Esophagus squamous epithelium (tissue), 5 donors: ENCODE measurements around the gene CCDC141. TPM values are rescaled to one million over a fixed set of nuclear protein-coding genes. Genes with fewer than 3 reads are reported as not detected.

ENCODE experiments used
- DNase-seq: peaks from one replicate; lab custom pipeline; 2025; lab: John Stamatoyannopoulos, UW
- H3K27ac ChIP-seq, 4 donors: fragments of 200-600 bp; sonication (generic); one replicate each; pipeline ENCODE4 v1.5.1; 2016 to 2019; ENCODE audit warnings: mild to moderate bottlenecking in 1 of 4
- H3K27me3 ChIP-seq, 4 donors: fragments of 200-600 bp; sonication (generic); 1 replicate in 3 of 4; 2 replicates in 1 of 4; pipeline versions ENCODE4 v1.5.1 to v1.6.0; 2017 to 2021; ENCODE audit warnings: antibody characterized with exemption in 1 of 4
- H3K36me3 ChIP-seq, 3 donors: fragments of 200-600 bp; sonication (generic); one replicate each; pipeline ENCODE4 v1.5.1; 2016 to 2019
- H3K4me1 ChIP-seq, 3 donors: fragments of 200-600 bp; sonication (generic); one replicate each; pipeline ENCODE4 v1.5.1; 2017 to 2019
- H3K4me3 ChIP-seq, 4 donors: fragments of 200-600 bp; sonication (generic); 1 replicate in 3 of 4; 2 replicates in 1 of 4; pipeline ENCODE4 v1.5.1; 2016 to 2019; ENCODE audit warnings: mild to moderate bottlenecking in 2 of 4, moderate library complexity in 1 of 4
- H3K9me3 ChIP-seq, 3 donors: fragments of 200-600 bp; sonication (generic); one replicate each; pipeline ENCODE4 v1.5.1; 2016 to 2019
- POLR2A ChIP-seq, 4 donors: fragments of 450-650 bp; IDR thresholded peaks; one replicate each; pipeline ENCODE4 v1.6.1; 2017; ENCODE audit warnings: antibody characterized with exemption in 4 of 4, mild to moderate bottlenecking in 4 of 4, moderate library complexity in 3 of 4
- WGBS, 2 donors: methylation state at CpG; one replicate each; pipeline ENCODE4 v1.1.5; 2018; 5-methylcytosine and 5-hydroxymethylcytosine counted together
- intact Hi-C: fragments of 100-400 bp; cut with DNase I; formaldehyde crosslinking; loops from one replicate; pipeline ENCODE4 v1.15.0; 2022
- total RNA-seq, 4 donors: library from RNA; depleted of rRNA; stranded (reverse); fragments of >200 nt; gene quantifications; one replicate each; pipeline ENCODE4 v1.1.0, GENCODE V29; 2016
- TF ChIP-seq, protein P1 (sequence below), 6 experiments: fragments of 450-650 bp in 4 of 6; fragments of 200-600 bp in 2 of 6; sonication (generic) in 2 of 6; IDR thresholded peaks; one replicate each; pipeline ENCODE4 v1.5.1; 2016 to 2019; ENCODE audit warnings: antibody characterized with exemption in 6 of 6, mild to moderate bottlenecking in 4 of 6, moderate library complexity in 4 of 6
- donor health status: DM: yes; HTN: yes; CAD: no.

Gene CCDC141
- total RNA-seq, 4 donors from 2014 or later = 0.26 to 3.1 (median 1.1) TPM

DNA sequence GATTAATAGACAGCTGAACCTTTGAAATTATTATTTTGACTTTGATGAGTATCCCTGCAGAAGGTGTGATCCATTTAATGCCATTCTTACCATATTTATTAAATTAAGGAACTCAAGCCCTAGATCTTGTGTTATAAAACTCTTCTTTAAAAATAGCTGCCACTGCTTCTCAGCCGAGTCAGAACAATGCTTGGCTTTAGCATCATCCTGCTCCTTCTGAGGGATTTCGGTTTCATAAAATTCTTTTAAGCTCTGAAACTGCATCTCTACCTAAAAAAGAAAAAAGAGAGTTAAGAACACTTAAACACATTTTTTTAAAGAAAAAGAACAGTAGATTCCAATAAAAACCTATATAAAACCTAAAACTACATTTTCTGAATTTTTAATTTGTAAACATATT, 172.1 kb downstream of the CCDC141 start:
- TF ChIP-seq POLR2A (IDR thresholded peaks at IDR 0.05) = no peak
- TF ChIP-seq, protein P1, sequence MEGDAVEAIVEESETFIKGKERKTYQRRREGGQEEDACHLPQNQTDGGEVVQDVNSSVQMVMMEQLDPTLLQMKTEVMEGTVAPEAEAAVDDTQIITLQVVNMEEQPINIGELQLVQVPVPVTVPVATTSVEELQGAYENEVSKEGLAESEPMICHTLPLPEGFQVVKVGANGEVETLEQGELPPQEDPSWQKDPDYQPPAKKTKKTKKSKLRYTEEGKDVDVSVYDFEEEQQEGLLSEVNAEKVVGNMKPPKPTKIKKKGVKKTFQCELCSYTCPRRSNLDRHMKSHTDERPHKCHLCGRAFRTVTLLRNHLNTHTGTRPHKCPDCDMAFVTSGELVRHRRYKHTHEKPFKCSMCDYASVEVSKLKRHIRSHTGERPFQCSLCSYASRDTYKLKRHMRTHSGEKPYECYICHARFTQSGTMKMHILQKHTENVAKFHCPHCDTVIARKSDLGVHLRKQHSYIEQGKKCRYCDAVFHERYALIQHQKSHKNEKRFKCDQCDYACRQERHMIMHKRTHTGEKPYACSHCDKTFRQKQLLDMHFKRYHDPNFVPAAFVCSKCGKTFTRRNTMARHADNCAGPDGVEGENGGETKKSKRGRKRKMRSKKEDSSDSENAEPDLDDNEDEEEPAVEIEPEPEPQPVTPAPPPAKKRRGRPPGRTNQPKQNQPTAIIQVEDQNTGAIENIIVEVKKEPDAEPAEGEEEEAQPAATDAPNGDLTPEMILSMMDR (IDR thresholded peaks at IDR 0.05) = no peak
- no peak for DNase-seq
- 74 to 75% methylated on average over 2 of the region's 2 CpGs for WGBS, 2 donors
- no peaks in the 10 kb centered on the region for H3K36me3 ChIP-seq
- H3K4me1 ChIP-seq = peaks cover 0 to 5% (median 2%) of the 10 kb centered on the region in 3 donors
- no peaks in the 10 kb centered on the region for H3K9me3 ChIP-seq
- H3K27ac ChIP-seq = no peak overlapping the region
- H3K27me3 ChIP-seq = no peaks in the 10 kb centered on the region
- H3K4me3 ChIP-seq = no peak overlapping the region
- intact Hi-C loops = no loop called here

DNA sequence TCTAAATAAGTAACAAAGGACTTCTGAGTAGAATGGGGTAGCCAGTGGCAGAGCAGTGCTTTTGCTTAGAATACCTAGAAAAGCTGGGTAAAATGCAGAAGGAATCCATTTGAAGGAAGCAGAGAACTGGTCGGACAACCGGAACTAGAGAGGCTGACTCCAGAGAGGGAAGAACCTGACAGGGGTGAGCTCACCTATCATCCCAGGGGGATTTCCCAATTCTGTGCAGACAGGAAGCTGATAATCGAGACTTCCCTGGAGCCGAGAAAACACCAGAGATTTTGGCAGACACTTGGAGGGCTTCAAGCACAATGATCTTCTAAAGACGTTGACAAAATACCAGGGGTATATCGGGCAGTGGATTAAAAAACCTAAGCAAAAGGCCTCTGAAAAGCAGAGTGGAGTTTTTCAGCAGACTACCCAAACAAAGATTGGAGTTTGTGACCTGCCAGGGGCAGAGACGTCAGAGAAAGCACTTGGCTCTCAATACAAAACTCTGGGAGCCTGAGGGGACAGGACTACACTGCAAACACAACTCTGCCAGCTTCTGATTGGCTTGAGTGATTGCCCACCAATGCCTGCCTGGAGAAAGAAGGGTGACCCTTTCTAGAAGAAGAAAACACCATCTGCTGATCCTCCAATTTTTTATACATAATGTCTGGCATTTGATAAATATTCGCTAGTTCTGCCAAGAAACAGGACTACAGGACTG, 175.3 kb downstream of the CCDC141 start:
- Histone ChIP-seq H3K27me3 (no peaks in the 10 kb centered on the region), H3K9me3 (no peaks in the 10 kb centered on the region), H3K36me3 (no peaks in the 10 kb centered on the region), H3K4me1 (no peaks in the 10 kb centered on the region), H3K4me3 (no peak overlapping the region), H3K27ac (no peak overlapping the region)
- TF ChIP-seq, protein P1 (IDR thresholded peaks at IDR 0.05) = no peak
- TF ChIP-seq POLR2A (IDR thresholded peaks at IDR 0.05) = no peak
- WGBS, 2 donors = 34 to 52% methylated on average over 8 of the region's 8 CpGs
- DNase-seq = no peak
- intact Hi-C loops = no loop called here

DNA sequence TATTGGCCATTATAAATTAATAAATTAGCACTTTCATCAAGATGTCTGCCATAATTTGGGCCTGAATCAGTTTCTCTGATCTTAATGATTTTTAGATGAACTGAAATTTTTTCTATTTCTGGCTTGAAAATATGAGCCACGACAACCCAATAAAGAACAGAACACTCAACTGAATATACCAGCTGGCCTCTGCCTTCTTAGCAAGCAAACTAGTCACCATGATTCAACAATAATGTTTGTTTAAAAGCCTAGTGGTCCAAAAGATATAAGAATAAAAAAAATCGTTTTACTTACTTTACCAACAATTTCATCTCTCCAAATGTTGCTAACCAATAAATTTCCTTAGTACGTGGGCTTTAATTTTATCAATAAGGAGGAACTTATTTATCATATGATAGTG, 176.0 kb downstream of the CCDC141 start:
- WGBS, 2 donors = 72 to 73% methylated on average over 3 of the region's 3 CpGs
- no peak for TF ChIP-seq POLR2A (IDR thresholded peaks at IDR 0.05)
- TF ChIP-seq, protein P1 (IDR thresholded peaks at IDR 0.05) = no peak
- no peaks in the 10 kb centered on the region for H3K27me3 ChIP-seq
- H3K4me1 ChIP-seq = no peaks in the 10 kb centered on the region
- intact Hi-C loops = no loop called here
- no peak for DNase-seq
- H3K9me3 ChIP-seq = no peaks in the 10 kb centered on the region
- no peak overlapping the region for H3K4me3 ChIP-seq
- no peaks in the 10 kb centered on the region for H3K36me3 ChIP-seq
- H3K27ac ChIP-seq = no peak overlapping the region

DNA sequence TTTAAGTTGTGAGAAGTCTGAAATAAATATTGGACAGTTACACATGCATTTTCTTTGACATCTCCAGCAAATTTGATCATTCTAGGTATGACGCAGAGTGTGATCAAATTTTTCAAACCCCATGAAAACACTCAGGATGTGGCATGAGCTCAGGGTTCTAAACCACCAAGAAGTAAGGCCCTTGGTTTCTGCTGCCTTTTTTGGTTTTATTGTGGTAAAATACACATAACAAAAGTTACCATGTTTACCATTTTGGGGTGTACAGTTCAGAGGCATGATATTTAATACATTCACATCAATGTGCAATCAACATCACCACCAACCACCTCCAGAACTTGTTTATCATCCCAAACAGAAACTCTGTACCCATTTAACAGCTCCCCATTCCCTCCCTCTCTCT, 178.4 kb downstream of the CCDC141 start:
- no peak overlapping the region for H3K4me3 ChIP-seq
- WGBS, 2 donors = 75 to 83% methylated on average over 1 of the region's 1 CpG
- H3K4me1 ChIP-seq = no peaks in the 10 kb centered on the region
- no peaks in the 10 kb centered on the region for H3K27me3 ChIP-seq
- H3K36me3 ChIP-seq = no peaks in the 10 kb centered on the region
- no peak for DNase-seq
- H3K9me3 ChIP-seq = no peaks in the 10 kb centered on the region
- intact Hi-C loops = no loop called here
- no peak overlapping the region for H3K27ac ChIP-seq
- TF ChIP-seq, protein P1 (IDR thresholded peaks at IDR 0.05) = no peak
- TF ChIP-seq POLR2A (IDR thresholded peaks at IDR 0.05) = no peak

DNA sequence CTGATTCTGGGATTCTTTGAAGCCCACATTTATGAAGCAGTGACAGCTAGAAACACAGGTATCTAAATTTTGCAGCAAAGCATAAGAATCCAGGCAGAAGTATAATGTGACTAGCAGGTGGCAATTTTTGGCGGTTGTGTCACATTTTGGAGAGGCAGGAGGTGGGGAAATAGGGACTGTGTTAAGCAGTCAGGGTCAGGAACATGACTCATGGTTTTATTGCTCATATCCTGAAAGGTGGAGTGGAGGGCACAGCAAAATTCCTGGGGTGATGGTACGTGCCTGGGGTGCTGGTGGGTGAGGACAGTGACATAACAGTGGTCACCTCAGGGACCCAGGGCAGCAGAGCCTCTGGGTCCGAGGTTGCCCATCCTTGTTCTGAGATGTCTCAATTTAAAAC, 179.2 kb downstream of the CCDC141 start:
- Histone ChIP-seq H3K27ac (no peak overlapping the region), H3K36me3 (no peaks in the 10 kb centered on the region), H3K27me3 (no peaks in the 10 kb centered on the region), H3K4me1 (no peaks in the 10 kb centered on the region), H3K4me3 (no peak overlapping the region), H3K9me3 (no peaks in the 10 kb centered on the region)
- no peak for TF ChIP-seq POLR2A (IDR thresholded peaks at IDR 0.05)
- TF ChIP-seq, protein P1 (IDR thresholded peaks at IDR 0.05) = no peak
- WGBS, 2 donors = 43 to 61% methylated on average over 3 of the region's 3 CpGs
- no peak for DNase-seq
- intact Hi-C loops = no loop called here
